ENCODE measurements around the gene GABRB1.

- TF ChIP-seq POLR2A (IDR thresholded peaks at IDR 0.05): no peak
- TF ChIP-seq CTCF (IDR thresholded peaks at IDR 0.05): no peak
These were observed 52.7 kb downstream of the GABRB1 start for GRCh38 chr4:47084111-47084510.

Data from adrenal gland (tissue), 5 donors.